Peyer's patch (tissue), 4 donors: Measurements from ENCODE around the gene ACIN1.

Experiments
- CTCF ChIP-seq, 6 experiments: fragments of 450-650 bp in 4 of 6; fragments of 200-600 bp in 2 of 6; sonication (generic) in 1 of 6; IDR thresholded peaks; one replicate each; pipeline ENCODE4 v1.5.1; 2017 to 2019; ENCODE audit warnings: antibody characterized with exemption in 6 of 6, mild to moderate bottlenecking in 3 of 6, moderate library complexity in 1 of 6
- POLR2A ChIP-seq, 2 donors: fragments of 450-650 bp; IDR thresholded peaks; one replicate each; pipeline ENCODE4 v1.5.1; 2017; ENCODE audit warnings: antibody characterized with exemption in 2 of 2, mild to moderate bottlenecking in 2 of 2, moderate library complexity in 2 of 2

GRCh38 chr14:23070262-23071129 lies 24.4 kb downstream of the ACIN1 start:
- no peak for TF ChIP-seq CTCF (IDR thresholded peaks at IDR 0.05)
- TF ChIP-seq POLR2A (IDR thresholded peaks at IDR 0.05) = no peak
